NCI-H524 treated with DMSO at 0.1 percent for 48 hours (cell line): ENCODE data around the gene GALNT9.
"Not testable (repeated sequence)": the region's sequence is repeated elsewhere in the genome, so short reads cannot be mapped to it uniquely, and the experiment has no call there.

Source experiments
- DNase-seq: peaks from one replicate; lab custom pipeline; 2025; lab: John Stamatoyannopoulos, UW

GALNT9 gene

GRCh38 chr12:132248453-132249167, 80.8 kb downstream of the GALNT9 start:
- DNase-seq, result no peak

DNA sequence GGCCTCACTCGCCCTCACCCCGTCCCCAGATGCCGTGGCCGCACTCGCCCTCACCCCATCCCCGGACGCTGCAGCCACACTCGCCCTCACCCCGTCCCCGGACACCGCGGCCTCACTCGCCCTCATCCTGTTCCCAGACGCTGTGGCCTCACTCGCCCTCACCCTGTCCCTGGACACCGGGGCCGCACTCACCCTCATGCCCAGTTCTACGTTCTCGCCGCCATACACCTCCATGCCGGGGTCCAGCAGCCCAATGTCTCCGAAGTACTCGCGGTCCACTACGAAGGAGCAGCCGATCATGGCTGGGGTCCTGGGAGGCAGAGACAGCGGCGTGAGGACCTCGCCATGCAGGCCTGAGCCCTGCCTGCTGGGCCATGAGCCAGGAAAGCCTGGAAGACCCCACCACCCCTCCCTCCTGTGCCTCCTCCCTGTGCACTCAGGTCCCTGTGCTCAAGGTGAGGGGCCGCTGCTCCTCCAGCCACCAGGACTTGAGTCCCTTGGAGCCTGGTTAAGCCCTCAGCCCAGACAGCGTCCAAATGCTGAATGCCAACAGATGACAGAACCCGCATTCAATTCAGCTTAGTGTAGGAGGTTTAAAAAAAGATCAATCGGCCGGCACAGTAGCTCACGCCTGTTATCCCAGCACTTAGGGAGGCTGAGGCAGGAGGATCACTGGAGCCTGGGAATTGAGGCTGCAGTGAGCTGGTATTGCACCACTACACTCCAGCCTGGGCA, 81.5 kb downstream of the GALNT9 start:
- no peak for DNase-seq

DNA sequence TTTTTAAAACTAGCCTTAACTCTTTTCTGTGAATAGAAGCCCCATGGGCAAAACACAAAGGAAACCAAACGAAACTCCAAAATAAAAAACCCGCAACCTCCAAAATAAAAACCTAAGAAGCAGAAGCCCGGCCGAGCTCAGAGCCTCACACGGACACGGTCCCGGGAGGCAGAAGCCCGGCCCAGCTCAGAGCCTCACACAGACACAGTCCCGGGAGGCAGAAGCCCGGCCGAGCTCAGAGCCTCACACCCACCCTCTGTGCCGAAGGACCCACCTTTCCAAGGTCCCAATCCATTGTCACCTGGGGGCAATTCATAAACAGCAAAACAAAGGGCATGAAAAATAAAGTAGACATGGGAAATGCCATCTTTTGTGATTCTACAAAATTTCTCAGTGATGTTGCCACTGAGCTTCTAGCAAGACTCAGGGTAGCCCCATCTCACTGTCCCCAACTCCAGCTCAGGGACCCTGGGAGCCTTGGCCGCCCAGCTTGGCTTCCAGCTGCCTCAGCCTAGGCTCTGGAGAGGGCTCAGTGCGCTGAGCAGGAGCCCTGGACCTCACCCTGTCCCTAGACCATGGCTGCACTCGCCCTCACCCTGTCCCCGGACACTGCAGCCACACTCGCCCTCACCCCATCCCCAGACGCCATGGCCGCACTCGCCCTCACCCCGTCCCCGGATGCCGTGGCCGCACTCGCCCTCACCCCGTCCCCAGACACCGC, 82.2 kb downstream of the GALNT9 start:
- no peak for DNase-seq

DNA sequence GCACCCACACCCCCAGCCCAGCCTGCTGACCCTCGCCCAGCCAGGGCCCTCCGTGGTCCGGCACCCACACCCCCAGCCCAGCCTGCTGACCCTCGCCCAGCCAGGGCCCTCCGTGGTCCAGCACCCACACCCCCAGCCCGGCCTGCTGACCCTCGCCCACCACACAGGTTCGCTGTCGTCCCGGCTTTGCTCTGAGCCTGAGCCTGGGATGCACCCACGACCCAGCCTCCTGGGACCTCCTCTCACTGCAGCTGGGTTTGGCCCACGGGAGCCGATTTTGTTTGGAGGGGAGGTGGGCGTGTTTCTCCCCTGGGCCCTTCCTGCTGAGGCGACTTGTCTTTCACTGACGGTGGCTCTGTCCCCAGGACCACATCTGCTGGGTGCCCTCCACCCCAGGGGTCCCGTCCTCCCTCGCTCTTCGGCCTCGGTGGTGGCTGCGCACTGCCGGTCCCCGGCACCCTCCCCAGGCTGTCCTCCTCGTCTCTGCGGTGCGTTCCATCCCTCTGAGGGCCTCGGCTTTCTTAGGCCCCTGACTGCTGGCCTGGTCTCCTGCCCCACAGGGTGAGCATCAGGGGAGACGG, 83.8 kb downstream of the GALNT9 start:
- no peak for DNase-seq

- no peak for DNase-seq
Measured at GRCh38 chr12:132244724-132245295, 84.6 kb downstream of the GALNT9 start.

GRCh38 chr12:132243596-132244310, 85.6 kb downstream of the GALNT9 start:
- no peak for DNase-seq

DNA sequence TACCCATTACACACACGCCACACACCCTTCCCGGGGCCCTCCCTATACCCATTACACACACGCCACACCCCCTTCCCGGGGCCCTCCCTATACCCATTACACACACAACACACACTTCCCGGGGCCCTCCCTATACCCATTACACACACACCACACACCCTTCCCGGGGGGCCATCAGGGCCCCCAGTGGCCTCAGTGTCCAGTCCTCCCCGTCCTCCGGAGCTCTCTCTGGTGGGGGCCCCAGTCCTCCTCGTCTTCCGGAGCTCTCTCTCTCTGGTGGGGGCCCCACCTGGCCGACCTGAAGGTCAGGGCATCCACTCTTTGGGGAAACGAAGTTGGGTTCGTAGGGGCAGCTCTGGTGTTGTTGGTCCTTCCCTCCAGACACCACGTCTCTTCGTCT, 86.2 kb downstream of the GALNT9 start:
- DNase-seq, result not testable (repeated sequence)

- DNase-seq, result not testable (repeated sequence)
Measured at GRCh38 chr12:132240669-132241007, 88.8 kb downstream of the GALNT9 start.

DNA sequence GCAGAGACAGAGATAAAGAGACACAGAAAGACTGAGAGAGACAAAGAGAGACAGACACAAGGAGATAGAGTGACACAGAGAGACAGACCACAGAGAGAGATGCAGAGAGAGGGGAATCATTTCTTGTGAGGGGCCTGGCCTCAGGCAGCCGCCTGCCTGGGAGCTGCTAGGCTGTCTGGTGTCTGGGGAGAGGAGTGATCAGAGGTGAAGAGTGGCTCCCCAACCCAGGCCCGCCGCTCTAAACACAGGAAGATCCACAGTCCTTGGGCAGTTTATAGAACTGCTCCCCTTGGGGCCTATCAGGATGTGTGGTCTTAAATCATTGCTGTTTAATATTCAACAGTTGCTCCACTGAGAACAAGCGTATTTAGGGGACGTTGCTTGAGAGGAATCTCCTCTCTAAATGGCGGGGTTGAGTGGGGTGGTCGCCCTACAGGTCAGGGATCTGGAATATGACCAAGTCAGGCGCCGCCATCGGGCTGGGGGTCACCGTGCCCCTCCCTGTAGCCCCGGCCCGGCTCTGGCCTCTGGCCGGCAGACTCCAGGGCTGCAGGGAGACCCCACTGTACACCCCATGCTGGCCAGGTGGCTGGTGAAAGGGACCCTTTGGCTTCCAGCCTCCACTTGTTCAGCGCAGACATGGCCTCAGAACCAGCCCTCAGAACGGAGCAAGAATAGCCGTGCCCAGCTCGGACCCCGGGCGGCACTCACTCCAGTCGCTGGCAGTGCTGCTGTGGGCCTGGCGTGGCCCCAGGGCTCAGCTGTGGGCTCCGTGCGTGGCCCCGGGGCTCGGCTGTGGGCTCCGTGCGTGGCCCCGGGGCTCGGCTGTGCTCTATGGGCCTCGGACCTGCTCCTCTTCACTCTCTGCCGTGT, 89.4 kb downstream of the GALNT9 start:
- no peak for DNase-seq

- no peak for DNase-seq
Measured at GRCh38 chr12:132239392-132239791, 90.0 kb downstream of the GALNT9 start.

- DNase-seq, result no peak
Measured at GRCh38 chr12:132238884-132239283, 90.5 kb downstream of the GALNT9 start.

DNA sequence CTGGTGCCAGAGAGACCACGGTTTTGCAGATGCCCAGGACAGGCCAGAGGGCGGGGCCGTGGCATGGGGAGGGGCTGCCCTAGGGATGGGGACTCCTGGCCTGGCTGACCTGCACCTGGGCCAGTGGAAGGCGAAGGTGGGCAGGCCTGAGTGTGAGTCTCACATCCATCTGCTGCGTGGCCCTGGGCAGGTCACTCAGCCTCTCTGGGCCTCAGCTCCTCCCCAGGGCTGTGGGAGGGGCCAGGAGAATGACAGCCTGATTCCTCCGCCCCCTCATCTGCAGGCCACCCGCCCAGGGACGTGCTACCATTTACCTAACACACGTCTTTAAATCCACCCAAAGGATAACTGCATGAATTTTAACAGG, 90.9 kb downstream of the GALNT9 start:
- no peak for DNase-seq

- DNase-seq, result no peak
Measured at GRCh38 chr12:132237772-132238487, 91.5 kb downstream of the GALNT9 start.

DNA sequence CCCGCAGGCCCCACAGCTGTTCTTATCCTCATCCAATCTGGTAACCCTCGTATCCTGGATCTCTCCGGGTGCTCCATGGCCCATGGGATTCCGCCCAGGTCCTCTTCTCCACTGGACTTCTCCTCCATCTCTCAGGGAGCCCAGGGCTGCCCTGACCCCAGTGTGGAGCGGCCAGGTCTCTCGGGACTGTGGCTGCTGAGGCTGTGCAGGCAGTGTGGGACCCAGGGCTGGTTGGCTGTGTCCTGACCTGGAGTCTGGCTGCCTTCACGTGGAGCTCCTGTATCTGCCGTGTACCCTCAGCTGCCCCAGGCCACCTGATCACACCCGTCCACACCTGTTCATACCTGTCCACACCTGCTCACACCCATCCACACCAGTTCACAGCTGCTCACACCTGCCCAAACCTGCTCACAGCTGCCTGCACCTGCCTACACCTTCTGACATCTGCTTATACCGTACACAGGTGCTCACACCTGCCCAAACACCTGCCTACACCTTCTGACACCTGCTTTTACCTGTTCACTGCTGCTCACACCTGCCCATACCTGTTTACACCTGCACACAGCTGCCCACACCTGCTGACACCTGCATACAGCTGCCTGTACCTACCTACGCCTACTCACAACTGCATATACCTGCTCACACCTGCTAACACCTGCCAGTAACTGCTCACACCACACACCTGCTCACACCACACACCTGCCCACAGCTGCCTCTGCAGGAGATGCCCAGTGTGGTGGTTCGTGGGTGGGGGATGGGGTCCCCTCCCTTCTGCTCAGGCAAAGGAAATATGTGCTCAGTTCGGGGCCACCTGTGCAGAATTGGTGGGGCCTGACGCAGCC, 92.2 kb downstream of the GALNT9 start:
- no peak for DNase-seq

- no peak for DNase-seq
Measured at GRCh38 chr12:132236129-132236929, 93.1 kb downstream of the GALNT9 start.

DNA sequence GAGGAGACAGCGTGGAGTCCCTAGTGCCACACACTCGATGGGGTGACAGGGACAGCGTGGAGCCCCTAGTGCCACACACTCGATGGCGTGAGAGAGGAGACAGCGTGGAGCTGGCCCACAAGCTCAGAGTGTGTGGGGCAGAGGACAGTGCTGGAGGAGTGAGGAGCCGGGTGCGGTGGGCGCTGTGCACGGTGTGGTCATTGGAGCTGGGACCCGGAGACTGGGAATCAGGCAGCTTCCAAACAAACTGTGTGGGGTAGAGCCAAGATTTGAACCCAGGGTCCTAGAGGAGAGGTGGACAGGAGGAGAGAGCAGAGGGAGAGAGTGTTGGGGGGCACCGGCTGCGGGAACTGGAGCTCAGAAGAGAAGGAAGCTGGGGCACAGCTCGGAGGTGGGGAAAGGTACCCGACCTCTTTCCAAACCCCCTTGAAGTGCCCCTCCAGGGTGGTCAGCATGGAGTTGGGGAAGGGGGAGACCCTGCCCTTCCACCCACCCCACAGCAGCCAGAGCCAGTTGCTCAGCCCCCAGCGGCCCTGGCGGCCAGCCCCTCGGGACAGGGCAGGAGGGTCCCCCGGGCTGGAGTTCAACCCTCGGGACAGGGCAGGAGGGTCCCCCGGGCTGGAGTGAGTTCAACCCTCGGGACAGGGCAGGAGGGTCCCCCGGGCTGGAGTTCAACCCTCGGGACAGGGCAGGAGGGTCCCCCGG, 94.1 kb downstream of the GALNT9 start:
- no peak for DNase-seq

GRCh38 chr12:132230381-132230780, 99.0 kb downstream of the GALNT9 start:
- no peak for DNase-seq

DNA sequence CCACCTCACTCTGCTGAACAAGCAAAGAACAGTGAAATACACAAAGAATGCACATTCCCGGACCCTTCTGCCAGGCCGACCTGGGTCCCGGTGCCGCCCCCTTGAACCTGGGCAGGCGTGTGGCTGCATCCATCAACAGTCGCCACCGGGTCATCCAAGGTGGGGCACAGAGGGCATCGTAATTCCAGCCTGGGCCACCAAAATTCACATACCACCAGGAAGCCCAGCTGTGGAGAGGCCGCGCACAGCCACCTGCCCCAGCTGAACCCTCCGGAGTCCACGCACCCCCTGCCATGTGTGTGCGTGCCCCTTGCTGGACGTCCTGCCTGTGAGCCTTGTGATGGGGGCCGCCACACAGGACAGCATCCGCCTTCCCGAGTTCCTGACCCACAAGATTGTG, 99.5 kb downstream of the GALNT9 start:
- no peak for DNase-seq
